MG63 (cell line): ENCODE data around the gene NOX4. TPM values are rescaled to one million over a fixed set of nuclear protein-coding genes. Genes with fewer than 3 reads are reported as not detected.
A peak's percentile ranks its signal among the peaks of the same experiment; 100 is the strongest.
"Not testable (repeated sequence)": the region's sequence is repeated elsewhere in the genome, so short reads cannot be mapped to it uniquely, and the experiment has no call there.

Experiments
- DNase-seq: peaks from one replicate; pipeline ENCODE4 v3.0.0-alpha.2; 2020
- H3K27me3 ChIP-seq: fragments of 250-450 bp; sonication (Bioruptor Pico); 2 replicates; pipeline ENCODE4 v1.5.1; 2020; ENCODE audit warnings: mild to moderate bottlenecking, moderate library complexity
- H3K36me3 ChIP-seq: fragments of 250-450 bp; sonication (Bioruptor Pico); 2 replicates; pipeline ENCODE4 v1.5.1; 2020; ENCODE audit warnings: mild to moderate bottlenecking, moderate library complexity
- H3K4me3 ChIP-seq: fragments of 250-450 bp; sonication (Bioruptor Pico); 2 replicates; pipeline ENCODE4 v1.5.1; 2020; ENCODE audit warnings: mild to moderate bottlenecking, moderate library complexity
- H3K9me3 ChIP-seq: fragments of 250-450 bp; sonication (Bioruptor Pico); 2 replicates; pipeline ENCODE4 v1.5.1; 2020; ENCODE audit warnings: mild to moderate bottlenecking, moderate library complexity
- total RNA-seq: library from RNA; depleted of rRNA; stranded (reverse); fragments of >200 nt; shearing (Covaris generic); gene quantifications from 2 replicates; pipeline ENCODE4 v1.2.3, GENCODE V29; 2014; ENCODE audit warnings: low replicate concordance

NOX4 gene
- total RNA-seq, 1 experiment from 2014 or later = not detected

- peak overlapping the region; percentile 38 for H3K4me3 ChIP-seq
- DNase-seq = no peak
- H3K36me3 ChIP-seq = no peaks in the 10 kb centered on the region
- H3K9me3 ChIP-seq = no peaks in the 10 kb centered on the region
- H3K27me3 ChIP-seq = no peaks in the 10 kb centered on the region
Measured at GRCh38 chr11:89490602-89490980, 584 bp downstream of the NOX4 start.

- H3K4me3 ChIP-seq = no peak overlapping the region
- no peaks in the 10 kb centered on the region for H3K27me3 ChIP-seq
- no peaks in the 10 kb centered on the region for H3K36me3 ChIP-seq
- DNase-seq = no peak
- no peaks in the 10 kb centered on the region for H3K9me3 ChIP-seq
Measured at GRCh38 chr11:89489930-89490329, 1.2 kb downstream of the NOX4 start.

GRCh38 chr11:89487016-89487415 is 4.2 kb downstream of the NOX4 start:
- Histone ChIP-seq H3K9me3 (no peaks in the 10 kb centered on the region), H3K4me3 (no peak overlapping the region), H3K27me3 (no peaks in the 10 kb centered on the region), H3K36me3 (no peaks in the 10 kb centered on the region)
- no peak for DNase-seq

GRCh38 chr11:89484896-89485295 is 6.3 kb downstream of the NOX4 start:
- H3K9me3 ChIP-seq = no peaks in the 10 kb centered on the region
- DNase-seq = no peak
- H3K27me3 ChIP-seq = no peaks in the 10 kb centered on the region
- H3K4me3 ChIP-seq = no peak overlapping the region
- H3K36me3 ChIP-seq = no peaks in the 10 kb centered on the region

- Histone ChIP-seq H3K4me3 (no peak overlapping the region), H3K9me3 (no peaks in the 10 kb centered on the region), H3K27me3 (no peaks in the 10 kb centered on the region), H3K36me3 (no peaks in the 10 kb centered on the region)
- DNase-seq = no peak
Measured at GRCh38 chr11:89477175-89477574, 14.0 kb downstream of the NOX4 start.

DNA sequence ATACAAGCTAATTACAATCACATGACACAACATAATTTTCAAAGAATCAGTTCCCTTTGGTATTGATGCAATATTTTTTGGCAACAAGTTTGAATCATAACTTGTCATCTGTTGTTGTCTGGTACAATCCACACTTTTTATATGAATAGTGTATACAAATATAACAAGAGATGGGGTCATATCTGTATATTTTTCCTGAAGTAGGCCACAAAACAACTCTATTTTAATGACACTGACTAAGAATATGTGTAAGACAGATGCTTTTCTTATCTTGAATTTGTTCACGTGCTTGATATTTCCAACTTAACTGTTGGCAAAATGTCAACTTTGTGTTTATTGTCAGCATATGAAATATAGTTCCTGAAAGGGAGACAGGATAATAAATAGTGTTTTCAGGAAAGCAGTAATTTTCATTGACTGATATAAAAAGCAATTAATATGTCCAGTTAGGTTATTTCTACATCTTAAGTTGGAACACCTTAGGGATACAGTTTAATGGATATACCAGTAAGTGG is 27.9 kb downstream of the NOX4 start:
- no peak for DNase-seq
- H3K4me3 ChIP-seq = no peak overlapping the region
- no peaks in the 10 kb centered on the region for H3K27me3 ChIP-seq
- H3K36me3 ChIP-seq = no peaks in the 10 kb centered on the region
- no peaks in the 10 kb centered on the region for H3K9me3 ChIP-seq

DNA sequence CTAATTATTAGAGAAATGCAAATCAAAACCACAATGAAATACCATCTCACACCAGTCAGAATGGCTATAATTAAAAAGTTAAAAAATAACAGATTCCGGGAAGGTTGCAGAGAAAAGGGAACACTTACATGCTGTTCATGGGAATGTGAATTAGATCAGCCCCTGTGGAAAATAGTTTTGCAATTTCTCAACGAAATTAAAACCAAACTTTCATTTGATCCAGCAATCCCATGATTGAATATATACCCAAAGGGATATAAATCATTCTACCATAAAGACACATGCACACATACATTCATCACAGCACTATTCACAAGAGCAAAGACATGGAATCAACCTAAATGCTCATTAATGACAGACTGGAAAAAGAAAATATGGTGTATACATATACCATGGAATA is 32.5 kb downstream of the NOX4 start:
- Histone ChIP-seq H3K27me3 (no peaks in the 10 kb centered on the region), H3K9me3 (no peaks in the 10 kb centered on the region), H3K36me3 (no peaks in the 10 kb centered on the region), H3K4me3 (no peak overlapping the region)
- DNase-seq = no peak

DNA sequence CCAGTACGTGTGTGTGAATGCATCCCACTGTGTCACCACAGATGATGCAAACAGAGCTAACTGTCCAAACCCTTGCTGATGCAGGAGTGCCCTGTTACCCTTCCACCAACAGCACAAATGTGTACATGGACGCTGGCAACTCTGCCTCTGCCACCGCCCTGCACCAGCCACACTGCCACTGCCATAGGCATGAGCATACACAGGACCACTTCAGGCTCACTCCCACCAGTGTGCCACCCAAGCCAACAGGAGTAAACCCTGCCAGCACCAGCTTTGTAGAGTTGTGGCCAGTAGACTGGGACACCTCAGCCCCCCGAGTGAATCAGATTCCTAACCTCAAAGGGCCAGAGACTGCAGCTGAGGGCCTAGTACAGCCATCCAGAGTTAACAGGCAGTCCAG is 34.0 kb downstream of the NOX4 start:
- Histone ChIP-seq H3K36me3 (no peaks in the 10 kb centered on the region), H3K27me3 (no peaks in the 10 kb centered on the region), H3K9me3 (no peaks in the 10 kb centered on the region), H3K4me3 (no peak overlapping the region)
- no peak for DNase-seq

DNA sequence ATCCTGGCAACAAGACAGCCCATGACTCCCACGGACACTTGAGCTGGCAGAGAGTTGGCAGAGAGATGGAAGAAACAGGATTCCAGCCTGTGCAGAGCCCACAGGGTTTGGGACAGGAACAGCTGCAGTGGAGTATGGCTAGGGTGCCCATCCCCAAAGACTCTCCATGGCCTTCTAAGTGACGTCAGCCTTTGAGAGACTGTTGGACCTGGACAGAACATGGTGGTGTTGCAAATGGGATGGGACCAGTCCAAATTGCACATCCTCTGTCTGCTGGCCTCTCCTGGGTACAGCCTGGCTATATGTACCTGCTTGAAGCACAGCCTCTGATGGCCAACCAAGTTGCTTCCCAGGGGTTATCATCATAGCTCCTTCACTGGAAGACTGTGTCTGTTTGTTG is 34.5 kb downstream of the NOX4 start:
- Histone ChIP-seq H3K27me3 (no peaks in the 10 kb centered on the region), H3K9me3 (no peaks in the 10 kb centered on the region), H3K4me3 (no peak overlapping the region), H3K36me3 (no peaks in the 10 kb centered on the region)
- no peak for DNase-seq

DNA sequence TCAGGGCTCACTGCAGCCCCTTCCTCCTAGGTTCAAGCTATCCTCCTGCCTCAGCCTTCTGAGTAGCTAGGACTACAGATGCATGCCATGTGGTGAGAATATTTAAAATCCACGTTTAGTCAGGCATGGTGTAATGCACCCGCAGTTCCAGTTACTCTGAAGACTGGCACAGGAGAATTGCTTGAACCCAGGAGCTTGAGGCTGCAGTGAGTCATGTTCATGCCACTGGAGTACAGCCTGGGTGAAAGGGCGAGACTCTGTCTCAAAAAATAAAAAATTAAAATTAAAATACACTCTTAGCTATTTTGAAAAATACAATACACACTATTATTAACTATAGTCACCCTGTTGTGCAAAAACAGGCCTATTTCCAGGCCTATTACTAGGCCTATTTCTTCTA is 38.4 kb downstream of the NOX4 start:
- Histone ChIP-seq H3K4me3 (no peak overlapping the region), H3K9me3 (no peaks in the 10 kb centered on the region), H3K36me3 (no peaks in the 10 kb centered on the region), H3K27me3 (no peaks in the 10 kb centered on the region)
- no peak for DNase-seq

GRCh38 chr11:89447845-89448244 is 43.3 kb downstream of the NOX4 start:
- H3K36me3 ChIP-seq = no peaks in the 10 kb centered on the region
- no peaks in the 10 kb centered on the region for H3K9me3 ChIP-seq
- DNase-seq = no peak
- H3K27me3 ChIP-seq = no peaks in the 10 kb centered on the region
- H3K4me3 ChIP-seq = no peak overlapping the region

GRCh38 chr11:89443361-89444322 is 47.5 kb downstream of the NOX4 start:
- Histone ChIP-seq H3K27me3 (no peaks in the 10 kb centered on the region), H3K4me3 (no peak overlapping the region), H3K36me3 (no peaks in the 10 kb centered on the region), H3K9me3 (no peaks in the 10 kb centered on the region)
- DNase-seq = no peak

DNA sequence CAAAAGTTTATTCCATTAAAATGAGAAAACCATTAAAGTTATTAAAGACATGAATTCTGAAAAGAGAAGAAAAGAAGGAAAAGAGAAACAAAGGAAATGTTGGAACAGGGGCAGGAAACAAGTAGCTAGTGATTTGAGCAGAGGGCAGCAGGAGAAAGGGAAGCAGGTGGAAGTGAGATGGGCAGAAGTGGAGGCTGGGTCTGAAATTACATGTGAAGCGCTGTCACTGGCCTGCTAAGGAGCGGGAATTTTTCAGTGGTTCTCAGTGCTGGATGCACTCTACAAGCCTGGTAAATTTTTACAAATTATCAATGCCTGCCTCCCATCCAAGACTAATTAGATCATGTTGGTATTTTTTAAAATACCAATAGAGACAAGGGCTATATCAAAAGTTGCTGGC is 48.4 kb downstream of the NOX4 start:
- no peaks in the 10 kb centered on the region for H3K9me3 ChIP-seq
- H3K36me3 ChIP-seq = no peaks in the 10 kb centered on the region
- DNase-seq = no peak
- H3K27me3 ChIP-seq = no peaks in the 10 kb centered on the region
- no peak overlapping the region for H3K4me3 ChIP-seq

DNA sequence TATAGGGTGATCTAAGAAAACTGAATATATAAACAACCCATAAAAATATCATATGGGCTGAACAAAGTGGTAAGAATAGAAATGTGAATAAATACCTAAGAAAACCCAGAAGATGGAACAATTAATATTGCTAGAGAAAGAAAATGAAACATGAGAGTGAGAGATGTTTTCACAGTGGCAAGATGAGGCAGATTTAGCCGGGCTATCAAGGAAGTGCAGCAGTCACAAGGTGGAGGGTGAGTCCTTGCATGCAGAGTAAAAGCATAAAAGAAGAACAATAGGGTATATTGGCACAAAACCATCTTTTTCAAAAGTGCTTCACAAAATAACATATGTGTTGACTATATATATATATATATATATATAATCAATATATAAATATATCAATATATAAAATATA is 49.6 kb downstream of the NOX4 start:
- Histone ChIP-seq H3K36me3 (no peaks in the 10 kb centered on the region), H3K27me3 (no peaks in the 10 kb centered on the region), H3K9me3 (no peaks in the 10 kb centered on the region), H3K4me3 (no peak overlapping the region)
- DNase-seq = no peak

DNA sequence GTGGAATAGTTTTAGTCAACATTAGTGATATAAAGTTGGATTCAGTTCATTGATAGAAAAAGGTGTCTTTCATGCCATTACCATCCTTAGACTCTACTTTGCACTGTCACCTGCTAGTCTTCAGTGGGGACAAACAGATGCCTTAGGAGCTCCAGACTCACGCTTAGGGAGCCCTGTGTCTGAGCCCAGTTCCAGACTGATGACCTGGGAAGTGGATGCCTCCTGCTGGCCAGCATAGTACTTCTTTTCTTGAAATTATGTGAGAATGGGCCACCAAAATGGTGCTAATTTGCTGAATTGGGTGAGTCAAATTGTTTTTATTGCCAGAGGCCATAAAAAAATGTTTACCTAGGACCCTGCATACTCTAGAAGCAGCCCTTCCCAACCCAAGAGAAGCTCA is 53.9 kb downstream of the NOX4 start:
- DNase-seq = no peak

DNA sequence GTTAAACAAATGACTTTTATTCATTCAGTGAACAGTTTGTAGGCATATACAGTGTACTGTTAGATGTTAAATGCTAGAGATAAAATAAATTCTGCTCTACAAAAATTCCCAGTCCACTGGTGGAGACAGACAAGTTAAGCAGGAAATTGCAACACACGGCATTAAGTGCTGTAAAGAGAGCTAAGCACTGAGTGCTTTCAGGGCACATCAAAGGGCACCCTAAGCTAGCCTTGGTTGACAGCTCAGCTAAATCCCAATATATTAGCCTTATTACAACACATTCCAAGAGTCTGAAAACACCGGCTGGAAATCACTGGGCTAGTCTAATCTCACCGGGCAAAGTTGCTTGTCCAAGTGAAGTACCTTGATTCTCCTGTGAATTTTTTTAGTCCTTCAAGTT is 55.1 kb downstream of the NOX4 start:
- Histone ChIP-seq H3K9me3 (no peaks in the 10 kb centered on the region), H3K4me3 (no peak overlapping the region), H3K27me3 (no peaks in the 10 kb centered on the region), H3K36me3 (no peaks in the 10 kb centered on the region)
- no peak for DNase-seq

More for the DNA sequence above, 53.9 kb downstream of the NOX4 start:
- no peaks in the 10 kb centered on the region for H3K27me3 ChIP-seq
- no peaks in the 10 kb centered on the region for H3K36me3 ChIP-seq
- H3K9me3 ChIP-seq = no peaks in the 10 kb centered on the region
- H3K4me3 ChIP-seq = no peak overlapping the region

DNA sequence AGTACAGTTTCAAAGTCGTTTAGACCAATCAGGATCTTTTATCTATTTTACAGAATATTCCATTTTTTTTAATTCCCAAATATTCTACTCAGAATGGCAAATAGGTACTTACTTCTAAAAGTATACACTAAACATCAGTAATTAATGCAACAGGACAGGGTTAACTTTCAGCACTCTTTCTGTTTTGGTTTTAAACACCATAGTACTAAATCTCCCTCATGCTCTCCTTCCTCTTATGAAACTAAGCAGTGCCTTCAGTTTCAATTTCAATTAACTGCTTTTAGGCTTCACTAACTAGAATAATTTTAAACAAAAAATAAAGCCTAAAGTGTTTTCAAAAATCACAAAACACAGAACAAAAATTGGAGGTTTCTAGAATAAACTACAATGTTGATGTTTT is 57.9 kb downstream of the NOX4 start:
- no peaks in the 10 kb centered on the region for H3K27me3 ChIP-seq
- no peaks in the 10 kb centered on the region for H3K9me3 ChIP-seq
- DNase-seq = no peak
- no peak overlapping the region for H3K4me3 ChIP-seq
- H3K36me3 ChIP-seq = no peaks in the 10 kb centered on the region

GRCh38 chr11:89432182-89432581 is 59.0 kb downstream of the NOX4 start:
- H3K9me3 ChIP-seq, H3K36me3 ChIP-seq, DNase-seq, H3K27me3 ChIP-seq, H3K4me3 ChIP-seq: not testable (repeated sequence)
